NCI-H2107 (cell line): ENCODE results near the gene HOPX.
"Not testable (repeated sequence)": the region's sequence is repeated elsewhere in the genome, so short reads cannot be mapped to it uniquely, and the experiment has no call there.

Source experiments
- DNase-seq: peaks from one replicate; lab custom pipeline; 2025; lab: John Stamatoyannopoulos, UW

Gene HOPX

DNA sequence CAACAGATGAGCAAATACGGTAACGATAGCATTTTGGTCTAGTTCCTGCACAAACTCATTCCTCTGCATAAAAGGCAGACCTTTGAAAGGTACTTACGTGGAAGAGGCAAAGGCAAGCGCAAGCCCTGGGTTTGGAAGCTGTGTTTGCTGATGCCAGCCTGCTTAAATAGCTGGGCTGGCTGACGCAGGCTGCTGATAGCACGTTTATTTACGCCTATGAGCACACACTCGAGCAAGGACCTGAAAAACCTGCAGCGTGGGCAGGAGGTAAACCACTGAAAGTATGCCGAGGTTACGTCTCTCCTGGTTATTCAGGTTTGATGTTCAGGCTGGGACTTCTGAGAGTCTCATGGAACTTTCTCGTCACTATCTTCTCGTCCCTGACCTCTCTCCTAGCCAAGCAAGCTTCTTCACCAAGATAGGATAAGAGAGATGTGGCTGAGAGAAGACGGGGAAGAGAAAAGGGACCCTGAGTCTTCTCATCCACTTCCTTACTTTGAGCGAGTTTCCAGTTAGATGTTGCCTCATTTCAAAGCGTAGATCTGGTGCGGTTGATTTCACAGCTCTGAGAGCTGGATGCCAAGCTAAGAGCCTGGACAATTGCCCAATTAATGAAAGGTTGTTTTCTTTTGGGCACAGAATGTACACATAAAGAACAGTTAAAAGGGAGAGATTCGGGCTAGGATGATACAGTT, at the start of gene HOPX:
Gene HOPX (minus strand): TSS at position 139 of the 695 bp plus-strand sequence. CDS start 23,480 bp downstream, outside the sequence.
- no peak for DNase-seq

DNA sequence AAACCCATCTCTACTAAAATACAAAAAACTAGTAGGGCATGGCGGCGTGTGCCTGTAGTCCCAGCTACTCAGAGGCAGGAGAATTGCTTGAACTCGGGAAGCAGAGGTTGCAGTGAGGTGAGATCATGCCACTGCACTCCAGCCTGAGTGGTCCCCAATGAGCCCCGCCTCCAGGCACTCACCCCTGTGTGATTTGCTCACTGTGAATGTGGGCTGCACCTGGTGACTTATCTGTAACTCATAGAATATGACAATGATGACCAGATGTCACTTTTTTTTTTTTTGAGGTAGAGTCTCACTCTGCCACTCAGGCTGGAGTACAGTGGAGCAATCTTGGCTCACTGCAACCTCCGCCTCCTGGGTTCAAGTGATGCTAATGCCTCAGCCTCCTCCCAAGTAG, 49.0 kb upstream of the HOPX start:
- DNase-seq = no peak

- DNase-seq = no peak
These were observed 47.4 kb upstream of the HOPX start for GRCh38 chr4:56728512-56728911.

DNA sequence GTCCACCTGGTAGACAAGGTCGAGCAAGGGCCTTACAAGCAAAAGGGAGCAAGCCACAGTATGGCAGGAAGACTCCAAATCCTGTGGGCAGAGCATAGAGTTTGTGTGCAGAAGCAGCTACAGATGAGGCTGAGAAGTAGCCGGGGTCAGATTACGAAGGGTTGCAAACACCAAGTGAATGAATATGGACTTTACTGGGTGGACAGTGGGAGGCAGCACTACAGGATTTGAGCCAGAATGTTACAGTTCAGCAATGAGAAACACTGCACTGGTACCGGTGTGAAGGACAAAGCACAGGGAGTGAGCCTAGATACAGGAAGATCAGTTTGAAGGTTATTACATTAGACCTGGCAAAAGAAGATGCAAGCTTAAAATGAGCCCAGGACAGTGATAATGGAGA, 46.1 kb upstream of the HOPX start:
- no peak for DNase-seq

GRCh38 chr4:56726593-56726992, 45.5 kb upstream of the HOPX start:
- DNase-seq = not testable (repeated sequence)

DNA sequence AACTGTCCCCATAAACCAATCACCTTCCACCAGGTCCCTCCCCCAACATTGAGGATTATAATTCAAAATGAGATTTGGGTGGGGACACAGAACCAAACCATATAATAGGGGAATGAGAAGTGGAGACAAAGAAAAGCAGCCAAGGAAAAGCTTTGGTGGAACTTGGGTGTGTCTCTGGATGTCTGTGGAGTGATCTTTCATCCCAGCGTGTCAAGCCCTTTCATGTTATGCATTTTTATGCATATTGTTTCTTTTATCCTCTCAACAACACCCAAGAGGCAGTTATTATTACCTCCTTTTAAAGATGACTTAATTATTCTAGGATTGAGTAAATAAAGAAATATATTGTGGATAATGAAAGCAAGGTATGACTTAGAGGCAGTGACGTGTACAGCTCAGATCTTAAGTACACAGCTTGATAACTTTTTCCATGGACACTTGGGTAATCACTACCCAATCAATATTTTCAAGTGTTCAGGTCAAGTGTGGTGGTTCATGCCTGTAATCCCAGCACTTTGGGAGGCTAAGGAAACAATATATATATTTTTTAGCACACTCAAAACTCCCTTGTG, 42.6 kb upstream of the HOPX start:
- no peak for DNase-seq

DNA sequence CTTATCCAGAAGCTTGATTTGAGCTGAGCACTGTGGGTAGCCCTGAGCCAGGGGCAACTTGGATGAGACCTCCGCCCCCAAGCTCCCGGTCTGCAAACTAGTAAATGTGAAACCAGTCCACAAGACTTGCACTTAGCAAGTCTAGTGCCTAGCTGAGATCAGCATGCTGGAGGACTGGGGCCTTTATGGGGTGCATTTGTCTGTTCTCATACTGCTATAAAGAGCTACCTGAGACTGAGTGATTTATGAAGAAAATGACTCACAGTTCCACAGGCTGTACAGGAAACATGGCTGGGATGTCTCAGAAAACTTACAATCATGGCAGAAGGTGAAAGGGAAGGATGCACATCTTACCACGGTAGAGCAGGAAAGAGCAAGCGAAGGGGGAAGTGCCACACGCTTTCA, 42.1 kb upstream of the HOPX start:
- no peak for DNase-seq

DNA sequence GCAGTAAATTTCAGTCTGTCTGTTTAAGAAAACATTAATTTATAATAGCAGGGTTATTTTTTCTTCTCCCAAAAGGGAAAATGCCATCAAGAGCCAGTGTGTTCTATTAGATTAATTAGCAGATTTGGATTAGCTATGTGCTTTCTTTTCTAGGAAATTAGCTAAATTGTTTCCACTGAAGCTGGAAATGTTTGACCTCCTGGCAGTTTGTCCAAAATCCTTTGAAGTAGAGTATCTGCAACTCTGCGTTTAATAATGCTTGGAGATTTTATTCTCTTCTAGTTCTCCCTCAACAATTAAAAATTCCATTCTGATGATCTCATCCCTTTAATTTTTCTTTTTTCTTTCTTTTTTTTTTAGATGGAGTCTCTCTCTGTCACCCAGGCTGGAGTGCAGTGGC, 27.1 kb upstream of the HOPX start:
- DNase-seq = no peak

DNA sequence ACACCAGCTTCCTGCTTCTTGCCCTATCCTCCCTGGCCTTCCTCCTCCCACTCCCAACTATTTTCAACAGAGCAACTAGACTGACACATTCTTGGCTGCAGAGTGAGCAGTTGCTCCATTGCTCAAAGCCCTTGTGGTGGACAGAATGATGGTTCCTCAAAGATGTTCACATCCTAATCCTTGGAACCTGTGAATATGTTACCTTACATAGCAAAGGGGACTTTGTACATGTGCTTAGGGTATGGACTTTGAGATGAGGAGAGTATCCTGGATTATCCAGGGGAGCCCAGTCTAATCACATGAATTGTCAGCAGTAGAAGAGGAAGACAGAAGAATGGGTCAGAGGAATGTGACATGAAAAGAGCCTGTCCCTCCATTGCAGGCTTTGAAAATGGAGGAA, 24.9 kb upstream of the HOPX start:
- no peak for DNase-seq

DNA sequence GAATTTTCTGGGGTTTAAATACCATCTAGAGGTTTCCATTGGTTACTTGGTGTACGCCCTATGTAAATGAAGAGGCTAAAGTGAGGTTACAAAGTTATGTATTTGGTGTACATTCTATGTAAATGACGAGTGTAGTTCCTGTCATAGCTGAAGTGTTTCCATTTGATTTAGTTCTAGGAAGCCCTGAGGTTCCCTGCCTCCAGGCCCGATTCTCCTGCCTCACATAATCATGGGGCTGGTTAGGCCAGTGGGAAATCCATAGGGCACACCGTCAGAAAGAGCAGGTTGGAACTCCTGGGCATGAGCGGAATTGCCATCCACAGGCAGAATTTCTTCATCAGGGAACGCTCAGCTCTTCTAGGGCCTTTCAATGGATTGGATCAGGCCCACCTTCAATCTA, 24.2 kb upstream of the HOPX start:
- DNase-seq = no peak

DNA sequence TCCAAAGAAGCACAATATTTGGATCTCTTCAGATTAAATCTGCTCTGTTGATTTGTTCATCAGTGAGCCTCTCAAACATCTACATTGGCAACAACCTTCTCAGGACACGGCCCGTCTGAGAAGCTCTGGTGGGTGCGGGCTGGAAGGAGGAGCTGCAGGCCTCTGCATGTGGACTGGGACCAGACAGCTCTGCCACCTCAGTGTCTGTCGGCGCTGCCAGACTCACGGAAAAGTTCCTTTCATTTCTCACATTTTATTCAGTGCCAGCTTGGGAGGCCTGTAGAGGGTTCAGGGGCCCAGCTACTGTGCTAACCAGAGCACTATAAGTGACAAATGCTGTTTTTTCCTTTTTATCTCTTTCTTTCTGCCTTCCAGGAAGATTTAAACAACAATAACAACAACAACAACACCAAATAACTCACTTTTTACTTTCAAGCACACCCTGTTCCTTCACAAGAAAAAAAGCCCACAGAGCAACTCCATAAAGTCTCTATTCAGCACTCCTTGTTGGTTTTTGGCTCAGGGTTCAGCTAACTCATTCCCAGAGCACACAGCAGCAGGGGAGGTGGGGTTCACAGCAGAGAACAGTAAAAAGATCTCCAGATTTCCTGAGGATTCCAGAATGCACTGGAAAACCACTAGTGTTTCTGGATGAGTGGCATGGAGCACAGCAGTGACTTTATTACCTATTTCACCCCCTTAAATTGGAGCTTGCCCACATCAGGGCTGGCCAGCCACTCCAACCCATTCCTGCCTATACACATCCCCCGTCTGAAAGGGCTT, 23.2 kb upstream of the HOPX start:
- no peak for DNase-seq

GRCh38 chr4:56703378-56703777, 22.3 kb upstream of the HOPX start:
- DNase-seq = no peak

GRCh38 chr4:56701644-56702043, 20.5 kb upstream of the HOPX start:
- DNase-seq = no peak

DNA sequence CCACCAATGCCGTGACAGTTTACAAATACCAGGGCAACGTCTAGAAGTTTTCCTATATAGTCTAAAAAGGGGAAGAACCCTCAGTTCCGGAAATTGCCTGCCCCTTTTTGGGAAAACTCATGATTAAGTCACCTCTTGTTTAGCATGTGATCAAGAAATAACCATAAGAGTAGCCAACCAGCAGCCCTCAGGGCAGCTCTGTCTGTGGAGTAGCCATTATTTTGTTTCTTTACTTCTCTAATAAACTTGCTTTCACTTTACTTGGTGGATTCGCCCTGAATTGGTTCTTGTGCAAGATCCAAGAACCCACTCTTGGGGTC, 20.0 kb upstream of the HOPX start:
- DNase-seq = no peak

GRCh38 chr4:56699537-56700105, 18.5 kb upstream of the HOPX start:
- no peak for DNase-seq

- no peak for DNase-seq
These were observed 17.2 kb upstream of the HOPX start for GRCh38 chr4:56698329-56698728.

- DNase-seq = no peak
These were observed 15.0 kb upstream of the HOPX start for GRCh38 chr4:56696056-56696455.

GRCh38 chr4:56693476-56693875, 12.4 kb upstream of the HOPX start:
- DNase-seq = not testable (repeated sequence)

- DNase-seq = no peak
These were observed 11.5 kb upstream of the HOPX start for GRCh38 chr4:56692576-56692975.

GRCh38 chr4:56691425-56691824, 10.3 kb upstream of the HOPX start:
- DNase-seq = no peak

DNA sequence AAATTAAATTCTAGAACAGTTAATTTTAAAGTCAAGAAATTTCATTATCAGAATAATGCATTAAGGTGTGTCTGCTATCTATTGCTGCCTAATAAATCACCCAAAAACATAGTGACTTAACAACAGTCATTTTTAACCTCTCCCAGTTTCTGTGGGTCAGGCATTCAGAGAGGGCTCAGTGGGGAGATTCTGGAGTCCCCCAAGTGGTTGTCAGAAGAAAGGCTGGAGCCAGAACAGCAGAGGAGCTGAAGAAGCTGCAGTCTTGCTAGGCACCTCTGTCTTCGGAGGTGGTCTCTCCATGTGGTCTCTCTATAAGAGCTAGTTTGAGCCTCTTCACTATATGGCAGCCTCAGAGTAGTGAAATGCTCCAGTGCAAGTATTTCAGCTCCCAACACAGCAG, 9.3 kb upstream of the HOPX start:
- no peak for DNase-seq

- no peak for DNase-seq
These were observed 8.3 kb upstream of the HOPX start for GRCh38 chr4:56689201-56689969.
